Suprapubic skin (tissue), 3 donors: ENCODE measurements around the gene LRRC63.

Experiments used
- CTCF ChIP-seq, 2 donors: fragments of 200-600 bp in 1 of 2; fragments of 450-650 bp in 1 of 2; sonication (generic) in 1 of 2; IDR thresholded peaks; one replicate each; pipeline ENCODE4 v1.5.1; 2016 to 2019; ENCODE audit warnings: antibody characterized with exemption in 2 of 2, mild to moderate bottlenecking in 1 of 2, moderate library complexity in 1 of 2
- POLR2A ChIP-seq, 2 donors: fragments of 450-650 bp; IDR thresholded peaks; one replicate each; pipeline ENCODE4 v1.6.1; 2017; ENCODE audit warnings: antibody characterized with exemption in 2 of 2, mild to moderate bottlenecking in 2 of 2, moderate library complexity in 2 of 2

DNA sequence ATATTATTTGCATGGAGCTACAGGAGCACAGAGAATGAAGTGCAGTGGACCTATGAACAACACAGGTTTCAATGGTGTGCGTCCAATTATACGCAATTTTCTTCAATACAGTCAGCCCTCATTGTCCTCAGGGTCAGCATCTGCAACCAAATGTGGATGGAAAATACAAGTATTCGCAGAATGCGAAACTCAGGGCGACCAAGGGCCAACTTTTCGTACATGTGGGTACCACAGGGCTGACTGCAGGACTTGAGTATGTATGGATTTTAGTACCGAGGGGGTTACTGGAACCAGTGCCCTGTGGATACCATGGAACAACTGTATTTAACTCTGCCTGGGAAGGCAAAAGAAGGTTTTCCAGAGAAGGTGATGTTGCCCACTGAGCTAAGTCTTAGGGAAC, 40.0 kb upstream of the LRRC63 start:
- no peak for TF ChIP-seq CTCF (IDR thresholded peaks at IDR 0.05)
- no peak for TF ChIP-seq POLR2A (IDR thresholded peaks at IDR 0.05)
